T follicular helper cell (primary cell): ENCODE data around the gene OVCA2.

Experiments used
- DNase-seq: peaks from one replicate; pipeline ENCODE4 v3.0.0-alpha.2; 2020; ENCODE audit warnings: low read depth

OVCA2 gene

GRCh38 chr17:2034157-2034556 lies 7.7 kb upstream of the OVCA2 start:
- DNase-seq, result no peak

GRCh38 chr17:2034806-2035540 lies 6.8 kb upstream of the OVCA2 start:
- DNase-seq, result no peak

GRCh38 chr17:2035541-2036488 lies 6.0 kb upstream of the OVCA2 start:
- DNase-seq, result no peak

DNA sequence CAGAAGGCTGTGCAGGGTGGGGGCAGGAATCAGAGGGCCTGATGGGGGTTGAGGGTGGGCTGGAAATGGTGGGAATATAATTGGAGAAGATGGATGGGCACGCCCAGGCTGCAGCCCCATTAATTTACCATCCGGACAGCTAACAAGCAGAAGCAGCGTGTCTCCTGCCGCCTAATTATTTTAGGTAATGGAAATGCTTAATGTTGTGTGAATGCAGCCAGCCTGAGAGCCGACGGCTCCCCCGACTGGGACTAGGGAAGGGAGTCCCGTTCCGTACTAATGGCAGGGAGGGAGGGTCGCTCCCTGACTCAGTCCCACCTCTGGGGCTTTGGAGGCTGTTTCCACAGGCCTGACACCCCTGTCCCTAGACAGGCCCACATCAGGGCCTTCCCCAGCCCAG lies 4.7 kb upstream of the OVCA2 start:
- DNase-seq, result no peak

DNA sequence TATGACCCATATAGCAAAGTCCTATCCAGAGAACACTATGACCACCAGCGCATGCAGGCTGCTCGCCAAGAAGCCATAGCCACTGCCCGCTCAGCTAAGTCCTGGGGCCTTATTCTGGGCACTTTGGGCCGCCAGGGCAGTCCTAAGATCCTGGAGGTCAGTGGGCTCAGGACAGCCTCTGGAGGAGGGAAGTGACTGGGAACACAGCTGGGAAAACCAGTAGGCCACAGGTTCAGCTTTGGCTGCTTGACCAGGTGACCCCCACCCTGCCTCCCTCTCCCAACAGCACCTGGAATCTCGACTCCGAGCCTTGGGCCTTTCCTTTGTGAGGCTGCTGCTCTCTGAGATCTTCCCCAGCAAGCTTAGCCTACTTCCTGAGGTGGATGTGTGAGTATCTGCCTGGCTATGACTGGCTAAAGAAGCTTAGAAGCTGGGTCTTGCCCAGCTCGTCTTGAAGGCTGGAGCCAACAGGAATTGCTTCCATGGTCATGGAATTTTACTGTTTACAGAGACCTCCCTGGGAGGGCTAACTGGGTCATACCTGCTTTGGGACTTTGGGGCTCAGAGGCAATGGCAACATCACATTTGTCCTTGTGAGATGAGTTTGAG lies 1.5 kb upstream of the OVCA2 start:
- DNase-seq, result no peak

GRCh38 chr17:2040942-2041560 lies 771 bp upstream of the OVCA2 start:
- no peak for DNase-seq

DNA sequence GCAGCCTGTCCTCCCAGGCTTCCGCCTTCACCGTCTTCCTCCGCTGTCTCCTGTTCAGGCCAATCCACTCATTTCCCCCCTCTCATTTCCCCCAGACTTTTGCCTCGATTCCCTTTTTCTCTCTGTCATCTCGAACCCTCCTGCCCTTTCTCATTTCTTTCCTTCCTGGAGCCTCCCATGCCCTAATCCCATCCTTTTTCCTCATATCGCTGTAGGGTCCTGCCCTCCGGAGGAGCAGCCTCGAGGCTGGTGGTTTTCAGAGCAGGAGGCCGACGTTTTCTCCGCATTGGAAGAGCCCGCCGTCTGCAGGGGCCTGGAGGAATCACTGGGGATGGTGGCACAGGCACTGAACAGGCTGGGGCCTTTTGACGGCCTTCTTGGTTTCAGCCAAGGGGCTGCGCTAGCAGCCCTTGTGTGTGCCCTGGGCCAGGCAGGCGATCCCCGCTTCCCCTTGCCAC lies 597 bp downstream of the OVCA2 start:
- DNase-seq, result no peak

DNA sequence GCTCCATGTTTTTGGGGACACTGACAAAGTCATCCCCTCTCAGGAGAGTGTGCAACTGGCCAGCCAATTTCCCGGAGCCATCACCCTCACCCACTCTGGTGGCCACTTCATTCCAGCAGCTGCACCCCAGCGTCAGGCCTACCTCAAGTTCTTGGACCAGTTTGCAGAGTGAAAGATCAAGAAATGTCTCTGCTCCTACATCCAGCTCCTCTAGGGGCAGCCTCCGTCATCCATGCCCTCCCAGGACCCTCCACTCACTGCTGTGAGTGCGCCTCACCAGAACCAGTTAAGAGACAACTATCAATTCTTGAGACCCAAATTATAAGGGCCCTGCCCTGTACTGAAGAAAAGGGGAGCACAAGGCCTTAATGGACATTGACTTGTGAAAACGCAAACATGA lies 1.1 kb downstream of the OVCA2 start:
- no peak for DNase-seq

- DNase-seq, result no peak
Observed at GRCh38 chr17:2043785-2044184, 2.0 kb downstream of the OVCA2 start.

GRCh38 chr17:2044263-2044894 lies 2.6 kb downstream of the OVCA2 start:
- no peak for DNase-seq

DNA sequence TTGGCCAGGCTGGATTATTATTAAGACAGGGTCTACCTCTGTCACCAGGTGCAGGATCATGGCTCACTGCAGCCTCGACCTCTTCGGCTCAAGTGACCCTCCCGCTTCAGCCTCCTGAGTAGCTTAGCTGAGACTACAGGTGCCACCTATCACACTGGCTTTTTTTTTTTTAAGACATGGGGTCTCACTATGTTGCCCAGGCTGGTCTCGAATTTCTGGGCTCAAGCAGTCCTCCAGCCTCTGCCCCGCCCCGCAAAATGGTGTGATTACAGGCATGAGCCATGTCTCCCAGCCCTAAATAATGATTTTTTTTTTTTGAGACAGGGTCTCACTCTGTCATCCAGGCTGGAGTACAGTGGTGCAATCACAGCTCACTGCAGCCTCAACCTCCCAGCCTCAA lies 5.8 kb downstream of the OVCA2 start:
- no peak for DNase-seq

DNA sequence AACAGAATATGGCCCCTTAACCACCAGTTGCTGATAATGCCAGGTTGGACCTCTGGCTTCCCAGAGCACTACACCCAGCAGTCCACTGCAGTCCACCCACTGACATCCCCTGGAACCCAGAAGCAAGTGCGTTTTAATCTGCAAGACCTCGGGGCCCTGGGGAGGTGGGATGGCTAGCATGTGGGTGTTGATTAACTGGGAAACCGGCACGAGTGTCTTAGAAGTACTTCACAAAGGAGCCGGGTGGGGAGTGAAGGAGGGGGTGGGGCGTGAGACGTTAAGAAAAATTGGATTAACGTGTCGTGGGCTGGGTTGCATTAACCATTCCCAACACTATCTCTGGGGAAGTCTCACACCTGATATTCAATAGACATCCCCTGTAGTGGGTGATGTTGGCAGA lies 7.0 kb downstream of the OVCA2 start:
- DNase-seq, result no peak

DNA sequence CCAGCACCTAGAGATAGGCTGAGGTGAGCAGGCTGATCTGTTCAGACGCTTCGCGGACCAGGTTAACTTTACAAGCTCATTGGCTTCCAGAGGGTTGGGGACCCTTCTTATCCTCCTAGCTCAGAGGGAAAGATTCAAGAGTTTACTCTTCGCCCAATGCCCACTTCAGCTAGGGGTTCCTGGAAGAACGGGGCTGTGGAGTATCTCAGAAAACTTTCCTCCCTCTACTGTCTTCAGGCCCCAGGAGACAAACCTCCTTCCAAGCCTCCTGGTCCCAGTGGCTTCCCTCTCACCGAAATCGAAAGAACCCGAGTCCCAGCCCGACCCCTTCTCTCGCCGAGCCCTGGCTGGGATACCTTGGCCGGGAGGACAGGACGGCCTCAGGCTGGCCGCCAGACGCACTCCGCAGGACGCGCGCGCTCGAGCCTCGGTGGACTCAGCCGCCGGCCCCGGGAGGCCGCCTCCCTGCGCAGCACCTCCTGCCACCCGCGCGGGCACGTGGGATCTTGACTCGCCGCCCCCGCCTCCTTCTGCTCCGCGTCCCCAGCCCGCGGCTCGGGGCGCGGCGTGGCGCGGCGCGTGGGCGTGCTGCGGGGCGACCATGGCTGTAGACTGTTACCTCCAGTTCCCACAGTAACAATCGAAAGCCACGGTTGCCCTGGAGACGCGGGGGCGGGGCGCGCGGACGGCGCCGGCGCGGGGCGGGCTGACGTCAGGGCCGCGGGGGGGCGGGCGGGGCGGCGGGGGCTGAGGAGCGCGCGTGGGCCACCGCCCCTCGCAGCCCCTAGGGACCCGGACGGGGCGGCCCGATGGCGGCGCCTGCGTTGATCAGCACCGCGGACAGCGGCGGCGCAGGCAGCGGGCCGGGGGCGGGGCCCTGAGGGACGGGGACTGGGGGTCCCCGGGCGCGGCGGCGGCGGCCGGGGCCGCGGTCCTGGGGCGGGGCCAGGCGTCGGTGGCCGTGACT lies 7.8 kb downstream of the OVCA2 start:
- peak; percentile 87 for DNase-seq

DNA sequence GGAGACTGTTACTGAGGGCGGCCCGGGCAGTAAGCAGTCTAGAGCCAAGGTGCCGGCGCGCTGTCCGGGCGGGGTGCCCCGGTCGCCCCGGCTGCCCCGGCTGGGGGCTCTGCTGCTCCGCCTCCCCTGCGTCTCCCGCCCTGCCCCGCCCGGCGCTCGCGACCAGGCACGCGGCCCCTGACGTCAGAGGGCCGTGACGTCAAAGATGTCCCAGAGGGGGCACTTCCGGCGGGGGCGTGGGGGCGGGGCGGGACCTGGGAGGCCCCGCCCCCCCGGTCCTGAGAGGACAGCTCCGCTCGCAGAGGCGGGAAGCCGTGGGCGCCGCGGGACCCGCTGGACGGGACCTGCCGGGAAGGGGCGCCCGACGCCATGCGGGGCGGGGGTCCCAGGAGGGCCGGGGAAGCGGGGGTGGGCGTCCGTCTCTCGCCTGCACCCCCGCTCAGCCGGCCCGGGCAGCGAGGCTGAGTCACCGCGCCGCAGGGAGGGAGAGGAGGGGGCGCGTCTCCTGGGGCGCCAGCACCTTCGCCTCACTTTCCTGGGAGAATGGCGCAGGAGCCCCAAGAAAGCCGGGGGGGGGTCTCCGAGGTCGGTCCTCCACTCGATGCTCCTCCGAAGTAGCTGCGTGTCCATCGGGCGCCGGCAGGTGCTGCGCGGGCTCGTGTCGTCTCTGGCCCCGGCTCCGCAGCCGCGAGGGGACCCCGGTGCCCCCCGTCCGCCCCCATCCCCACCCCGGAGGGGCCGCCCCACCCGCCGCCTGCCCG lies 8.7 kb downstream of the OVCA2 start:
- DNase-seq, result peak; percentile 69

DNA sequence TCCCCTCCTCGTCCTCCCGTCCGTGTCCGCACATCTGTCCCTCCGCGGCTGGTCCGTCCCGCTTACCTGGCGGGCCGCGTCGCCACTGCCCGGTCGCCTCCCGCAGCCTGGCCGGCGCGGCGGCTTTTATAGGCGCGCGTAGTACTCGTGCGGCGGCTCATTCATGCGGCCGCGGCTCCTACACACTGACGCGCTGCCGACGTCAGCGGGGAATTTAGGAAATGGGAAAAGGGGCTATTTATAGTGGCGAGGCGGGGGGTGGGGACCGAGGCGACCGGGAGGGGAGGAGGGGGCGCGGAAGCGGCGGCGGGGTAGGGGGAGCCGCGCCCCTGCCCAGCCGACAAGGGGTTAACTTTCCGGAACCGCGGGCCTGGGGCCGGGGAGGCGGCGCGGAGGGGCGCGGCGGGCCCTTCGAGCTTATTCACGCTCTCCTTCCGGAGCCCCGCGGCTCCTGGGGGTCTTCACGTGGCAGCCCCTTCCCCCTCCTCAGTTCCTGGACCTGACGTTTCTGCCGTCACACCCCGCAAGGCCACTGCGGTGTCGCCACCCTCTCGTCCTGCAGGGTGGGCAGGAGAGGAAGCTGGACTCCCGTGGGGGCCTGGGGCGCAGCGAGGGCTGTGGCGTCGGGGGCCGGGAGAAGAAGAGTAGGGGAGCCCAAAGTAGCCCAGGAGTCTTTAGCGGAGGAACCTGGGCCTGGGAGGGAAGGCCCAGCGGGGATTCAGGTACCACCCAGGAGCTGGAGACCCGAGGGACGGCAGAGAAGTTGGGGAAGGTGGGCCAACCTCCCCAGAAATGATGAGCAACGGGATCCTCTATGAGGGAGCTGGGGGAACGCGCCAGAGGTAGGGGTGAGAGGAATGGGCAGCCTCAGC lies 9.5 kb downstream of the OVCA2 start:
- no peak for DNase-seq

DNA sequence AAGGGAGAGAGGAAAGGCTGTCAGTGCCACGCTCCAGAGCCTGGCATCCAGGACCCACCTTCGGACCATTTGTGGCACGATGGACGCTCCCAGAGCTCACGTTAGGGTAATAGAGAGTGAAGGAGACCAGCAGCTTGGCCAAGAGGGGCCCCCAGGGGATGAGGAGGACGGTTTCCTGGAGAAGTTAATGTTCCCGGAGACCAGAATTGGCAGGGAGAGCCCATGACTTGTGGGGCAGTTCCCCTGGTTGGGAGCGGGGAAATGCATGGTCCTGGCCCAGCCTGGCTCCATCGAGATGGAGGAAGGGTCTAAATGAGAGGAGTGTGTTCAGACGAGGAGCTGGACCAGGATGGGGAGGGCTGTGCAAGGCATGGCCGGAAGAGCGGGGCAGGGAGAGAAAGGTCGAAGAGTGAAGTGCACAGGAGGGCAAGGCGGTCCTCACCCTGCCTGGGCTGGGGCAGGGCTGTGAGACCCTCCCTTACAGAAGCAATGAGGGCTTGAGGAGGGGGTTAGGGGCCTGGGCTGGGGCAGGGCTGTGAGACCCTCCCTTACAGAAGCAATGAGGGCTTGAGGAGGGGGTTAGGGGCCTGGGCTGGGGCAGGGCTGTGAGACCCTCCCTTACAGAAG lies 10.2 kb downstream of the OVCA2 start:
- no peak for DNase-seq

- peak; percentile 62 for DNase-seq
Observed at GRCh38 chr17:2053380-2054261, 11.8 kb downstream of the OVCA2 start.

DNA sequence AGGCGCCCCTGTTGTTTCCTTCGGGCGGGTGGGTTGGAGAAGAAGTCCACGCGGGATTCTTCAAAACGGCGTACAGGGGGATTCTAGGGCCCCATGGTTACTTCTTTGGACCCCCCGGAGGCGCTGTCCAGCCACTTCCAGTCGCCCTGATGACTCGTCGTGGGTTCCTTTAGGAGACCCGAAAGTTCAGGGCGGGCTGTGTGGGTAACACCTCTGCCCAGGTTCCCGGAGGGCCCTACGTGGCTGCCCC lies 12.4 kb downstream of the OVCA2 start:
- no peak for DNase-seq
